ENCODE measurements around the gene FGF9.

The FGF9 gene

DNA sequence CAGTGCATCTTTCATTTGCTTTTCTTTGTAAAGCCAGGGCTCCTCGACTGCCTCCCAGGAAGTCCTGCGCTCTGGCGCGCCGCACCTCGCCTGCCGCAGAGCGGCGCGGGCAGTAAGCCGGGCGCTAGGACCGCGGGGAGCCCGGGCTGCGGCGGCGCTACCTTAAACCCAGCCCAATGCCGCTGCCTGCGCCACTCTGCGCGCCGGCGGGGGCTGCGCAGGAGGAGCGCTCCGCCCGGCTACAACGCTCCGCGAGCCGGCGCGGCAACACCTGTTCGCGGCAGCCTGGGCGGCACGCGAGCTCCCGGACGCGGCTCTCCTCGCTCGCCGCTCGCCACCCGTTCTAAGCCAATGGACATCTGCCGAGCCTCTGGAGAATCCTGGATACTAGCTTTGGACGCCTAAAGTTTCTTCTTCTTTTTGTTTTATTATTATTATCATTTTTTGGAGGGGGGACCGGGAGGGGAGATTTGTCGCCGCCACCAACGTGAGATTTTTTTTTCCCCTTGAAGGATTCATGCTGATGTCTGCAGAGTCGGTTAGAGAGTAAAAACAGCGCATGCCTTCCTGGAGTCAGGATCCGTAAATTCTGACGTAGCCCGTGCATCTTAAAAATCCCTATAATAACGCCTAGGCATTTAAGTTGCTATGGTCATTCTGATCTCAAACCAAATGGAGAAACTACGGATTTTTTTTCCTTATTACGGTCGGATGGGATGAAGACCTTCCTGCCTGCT is at the start of gene FGF9:
Gene FGF9 (plus strand): TSS at position 191 of the 737 bp plus-strand sequence. CDS start 840 bp downstream, outside the sequence.
- no peak for TF ChIP-seq ZFX (IDR thresholded peaks at IDR 0.05)
- TF ChIP-seq, protein P1, sequence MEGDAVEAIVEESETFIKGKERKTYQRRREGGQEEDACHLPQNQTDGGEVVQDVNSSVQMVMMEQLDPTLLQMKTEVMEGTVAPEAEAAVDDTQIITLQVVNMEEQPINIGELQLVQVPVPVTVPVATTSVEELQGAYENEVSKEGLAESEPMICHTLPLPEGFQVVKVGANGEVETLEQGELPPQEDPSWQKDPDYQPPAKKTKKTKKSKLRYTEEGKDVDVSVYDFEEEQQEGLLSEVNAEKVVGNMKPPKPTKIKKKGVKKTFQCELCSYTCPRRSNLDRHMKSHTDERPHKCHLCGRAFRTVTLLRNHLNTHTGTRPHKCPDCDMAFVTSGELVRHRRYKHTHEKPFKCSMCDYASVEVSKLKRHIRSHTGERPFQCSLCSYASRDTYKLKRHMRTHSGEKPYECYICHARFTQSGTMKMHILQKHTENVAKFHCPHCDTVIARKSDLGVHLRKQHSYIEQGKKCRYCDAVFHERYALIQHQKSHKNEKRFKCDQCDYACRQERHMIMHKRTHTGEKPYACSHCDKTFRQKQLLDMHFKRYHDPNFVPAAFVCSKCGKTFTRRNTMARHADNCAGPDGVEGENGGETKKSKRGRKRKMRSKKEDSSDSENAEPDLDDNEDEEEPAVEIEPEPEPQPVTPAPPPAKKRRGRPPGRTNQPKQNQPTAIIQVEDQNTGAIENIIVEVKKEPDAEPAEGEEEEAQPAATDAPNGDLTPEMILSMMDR (conservative IDR thresholded peaks at IDR 0.05), result peak; percentile 42
- no peak within 1 kb of the TSS for H3K27ac ChIP-seq

DNA sequence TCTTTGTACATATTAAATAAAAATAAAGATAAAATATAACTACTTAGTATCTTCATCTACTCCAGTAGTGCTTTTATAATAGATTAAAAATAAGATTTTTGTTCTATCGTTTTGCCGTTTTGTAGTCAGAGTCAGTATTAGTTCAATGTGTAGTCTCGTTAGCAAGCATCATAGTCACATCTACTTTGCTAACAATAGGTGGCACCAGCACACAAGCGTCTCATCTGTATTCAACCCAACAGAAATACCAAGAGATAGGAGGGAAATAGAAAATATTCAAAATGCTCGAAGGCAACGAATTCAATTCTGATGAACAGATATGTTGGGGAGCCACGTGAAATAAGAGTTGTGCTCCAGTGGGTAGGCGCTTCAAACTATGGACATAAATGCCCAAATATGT is 45.5 kb upstream of the FGF9 start:
- no peak for TF ChIP-seq ZFX (IDR thresholded peaks at IDR 0.05)
- TF ChIP-seq, protein P1 (conservative IDR thresholded peaks at IDR 0.05), result peak; percentile 96
- no peak overlapping the region for H3K27ac ChIP-seq

DNA sequence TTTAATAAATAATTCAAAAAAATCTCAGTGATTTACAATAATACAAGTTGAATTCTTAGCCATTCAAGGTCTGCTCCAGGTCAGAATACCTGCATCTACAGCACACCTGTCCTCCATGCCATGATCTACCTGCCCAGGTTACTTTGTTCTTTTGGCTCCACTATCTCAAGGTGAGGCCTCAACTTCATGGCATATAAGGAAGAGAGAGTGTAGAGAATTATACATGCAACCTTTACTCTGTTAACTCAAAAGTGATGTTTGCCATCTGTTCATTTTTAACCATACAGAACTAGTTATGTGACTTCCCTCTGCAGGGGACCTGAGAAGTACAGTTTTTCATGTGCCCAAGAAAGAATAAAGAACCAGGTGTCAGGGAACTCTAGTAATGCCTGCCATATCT is 38.7 kb upstream of the FGF9 start:
- no peak overlapping the region for H3K27ac ChIP-seq
- TF ChIP-seq, protein P1 (conservative IDR thresholded peaks at IDR 0.05), result no peak
- no peak for TF ChIP-seq ZFX (IDR thresholded peaks at IDR 0.05)

DNA sequence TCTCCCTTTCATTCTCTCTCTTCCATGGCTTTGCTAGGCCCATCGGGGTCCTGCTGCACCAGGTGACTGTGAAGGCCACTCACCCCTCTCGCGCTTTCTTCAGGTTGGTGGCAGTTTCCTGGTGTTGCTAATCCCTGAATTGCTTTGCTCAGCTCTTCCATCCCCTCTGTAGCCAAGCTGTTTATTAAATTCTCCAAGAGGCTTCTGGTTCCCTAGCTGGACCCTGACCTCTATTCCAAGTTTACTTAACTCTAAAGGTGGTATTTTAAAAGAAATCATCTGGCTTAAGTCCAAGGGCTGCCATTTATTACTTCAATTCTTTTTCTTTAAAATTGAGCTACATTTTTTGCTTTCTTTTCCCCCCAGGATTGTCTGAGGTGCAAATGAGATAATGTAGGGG is 34.2 kb upstream of the FGF9 start:
- TF ChIP-seq, protein P1 (conservative IDR thresholded peaks at IDR 0.05), result no peak
- no peak for TF ChIP-seq ZFX (IDR thresholded peaks at IDR 0.05)
- H3K27ac ChIP-seq, result no peak overlapping the region

DNA sequence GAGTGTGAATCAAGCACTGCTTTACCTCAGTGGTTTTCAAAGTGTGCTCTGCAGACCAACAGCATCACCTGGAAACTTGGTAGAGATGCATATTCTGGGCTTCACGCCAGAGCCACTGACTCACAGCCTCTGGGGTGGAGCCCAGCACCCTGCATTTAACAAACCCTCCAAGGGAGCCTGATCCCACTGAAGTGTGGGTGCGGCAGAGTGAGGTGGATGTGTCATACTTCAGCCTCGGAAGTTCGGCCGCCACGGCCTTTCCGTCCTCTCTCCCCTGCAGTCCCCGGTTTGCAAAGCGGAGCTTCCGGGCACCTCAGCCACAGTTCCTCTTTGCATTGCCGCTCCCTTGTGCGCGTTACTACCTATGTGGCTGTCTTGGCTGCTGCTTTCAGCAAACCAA is 33.6 kb upstream of the FGF9 start:
- no peak overlapping the region for H3K27ac ChIP-seq
- TF ChIP-seq ZFX (IDR thresholded peaks at IDR 0.05), result no peak

DNA sequence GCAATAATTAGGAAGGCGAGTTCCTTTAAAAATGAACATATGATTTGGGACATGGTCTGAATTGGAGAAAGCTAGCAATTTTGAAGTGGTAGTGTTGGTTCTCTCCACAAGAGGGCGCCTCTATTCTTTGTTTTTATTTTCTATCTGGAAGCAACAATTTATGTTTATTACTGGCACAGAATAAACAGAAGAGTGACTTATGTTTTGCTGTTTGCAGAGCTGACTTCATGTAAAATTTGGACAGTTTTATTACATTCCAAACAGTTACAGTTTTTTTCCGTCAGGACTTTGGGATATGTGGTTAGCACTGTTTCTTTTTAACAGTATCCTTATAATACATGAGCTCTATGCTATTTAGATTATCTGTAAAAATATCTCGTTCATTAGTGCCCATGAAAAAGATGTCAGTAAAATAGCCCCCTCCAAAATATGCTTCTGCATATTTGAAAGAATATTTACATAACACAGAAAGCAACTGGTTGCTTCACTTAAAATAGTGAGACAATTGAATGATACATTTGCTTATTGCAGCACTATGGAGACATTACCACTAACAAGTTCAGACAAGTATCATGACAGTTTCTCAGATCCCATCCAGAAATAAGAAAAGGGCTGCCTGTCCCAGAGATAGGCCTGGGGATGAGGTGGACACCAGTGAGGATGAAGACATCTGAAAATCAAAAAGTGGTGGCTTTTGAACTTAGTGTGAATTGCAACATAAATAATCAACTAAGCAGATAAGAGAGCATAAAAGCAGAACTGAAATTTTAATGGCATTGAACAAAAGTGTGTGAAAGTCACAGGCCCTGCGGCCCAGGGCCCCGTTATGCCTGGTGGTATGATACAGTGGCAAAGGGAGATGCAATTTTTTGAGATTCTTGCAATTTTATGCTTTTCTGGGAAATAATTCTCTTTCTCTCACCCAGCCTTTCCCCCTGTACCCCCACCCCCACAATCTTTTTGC is 32.3 kb upstream of the FGF9 start:
- H3K27ac ChIP-seq, result no peak overlapping the region
- TF ChIP-seq, protein P1 (conservative IDR thresholded peaks at IDR 0.05), result peak; percentile 96
- TF ChIP-seq ZFX (IDR thresholded peaks at IDR 0.05), result no peak

DNA sequence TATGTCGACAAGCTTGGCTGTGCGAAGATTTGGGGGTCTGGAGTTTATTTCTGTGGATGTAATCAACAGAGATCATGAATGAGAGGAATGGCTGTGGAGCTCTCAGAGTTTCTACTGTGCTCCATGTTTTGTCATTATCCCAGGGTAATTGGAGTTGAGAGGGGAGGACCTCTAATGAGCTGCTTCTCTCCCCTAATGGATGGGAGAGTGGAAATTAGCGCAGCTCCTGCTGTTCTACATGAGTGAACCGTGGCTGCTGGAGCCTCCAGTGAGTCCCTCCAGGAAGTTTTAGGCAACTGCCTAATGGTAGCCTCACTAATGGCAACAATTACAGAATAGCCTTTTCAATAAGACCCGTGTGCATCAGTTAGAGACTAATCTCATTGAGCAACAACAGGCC is 31.3 kb upstream of the FGF9 start:
- no peak for TF ChIP-seq ZFX (IDR thresholded peaks at IDR 0.05)
- TF ChIP-seq, protein P1 (conservative IDR thresholded peaks at IDR 0.05), result no peak
- H3K27ac ChIP-seq, result no peak overlapping the region
